ENCODE data around the gene PSMA7. TPM values are rescaled to one million over a fixed set of nuclear protein-coding genes. Genes with fewer than 3 reads are reported as not detected.

PSMA7 gene
- total RNA-seq, 4 donors from 2014 or later, result 632 to 1,338 (median 1,003) TPM

- peak overlapping the region; percentile 54 to 96 (median 93) for H3K27ac ChIP-seq
- peaks cover 0 to 81% of the 10 kb centered on the region in 2 donors for H3K36me3 ChIP-seq
- H3K4me1 ChIP-seq, result peaks cover 20 to 23% of the 10 kb centered on the region in 2 donors
- intact Hi-C loops (cut with DNase I; ENCODE audit: low total_unique reads) (no loop called here), in situ Hi-C loops (cut with MboI; ENCODE audit: low sequenced_read_pairs in 4 of 4) (loop anchor here in 2 of 4 donors (25.0 kb wide), 1 partner anchor 121 kb away; no protein-coding TSS in a partner anchor)
- DNase-seq, result no peak
- no peak for ATAC-seq
- TF ChIP-seq POLR2A (IDR thresholded peaks at IDR 0.05), result no peak
- TF ChIP-seq CTCF (IDR thresholded peaks at IDR 0.05 in 4 of 5, conservative IDR thresholded peaks at IDR 0.05 in 1 of 5), result no peak
- H3K27me3 ChIP-seq, result no peaks in the 10 kb centered on the region
- no peaks in the 10 kb centered on the region for H3K9me3 ChIP-seq
- no peak overlapping the region for H3K4me3 ChIP-seq
Observed at GRCh38 chr20:62133051-62133845, 9.9 kb downstream of the PSMA7 start.

DNA sequence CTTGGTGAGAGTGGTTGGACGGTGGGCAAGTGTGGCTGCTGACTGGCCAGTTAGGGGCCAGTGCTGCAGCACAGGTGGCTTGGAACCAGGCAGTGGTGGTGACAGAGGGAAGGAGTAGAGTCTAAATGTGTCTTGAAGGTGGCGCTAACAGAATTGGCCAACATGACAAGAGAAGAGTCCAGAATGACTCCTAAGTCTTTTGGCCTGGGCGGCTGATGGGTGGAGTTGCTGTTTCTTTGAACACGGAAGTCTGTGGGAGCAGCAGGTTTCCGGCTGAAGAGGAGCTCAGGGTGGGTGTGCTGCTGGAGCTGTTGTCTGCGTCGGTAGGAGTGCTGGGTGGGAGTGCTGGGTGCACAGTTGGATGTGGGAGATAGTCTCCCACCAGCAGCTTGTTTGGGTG lies 10.8 kb downstream of the PSMA7 start:
- peak in 1 of 2 donors; percentile 22 for ATAC-seq
- intact Hi-C loops (cut with DNase I; ENCODE audit: low total_unique reads), result no loop called here
- H3K36me3 ChIP-seq, result peaks cover 0 to 81% of the 10 kb centered on the region in 2 donors
- H3K27me3 ChIP-seq, result no peaks in the 10 kb centered on the region
- no peak overlapping the region for H3K4me3 ChIP-seq
- peak in 1 of 2 donors; percentile 45 for DNase-seq
- H3K4me1 ChIP-seq, result peaks cover 20 to 23% of the 10 kb centered on the region in 2 donors
- TF ChIP-seq CTCF (IDR thresholded peaks at IDR 0.05 in 4 of 5, conservative IDR thresholded peaks at IDR 0.05 in 1 of 5) (no peak), POLR2A (IDR thresholded peaks at IDR 0.05) (no peak)
- no peaks in the 10 kb centered on the region for H3K9me3 ChIP-seq
- in situ Hi-C loops (cut with MboI; ENCODE audit: low sequenced_read_pairs in 4 of 4), result loop anchor here in 2 of 4 donors (25.0 kb wide), 1 partner anchor 120 kb away; no protein-coding TSS in a partner anchor
- H3K27ac ChIP-seq, result peak overlapping the region; percentile 48 to 96 (median 72)

DNA sequence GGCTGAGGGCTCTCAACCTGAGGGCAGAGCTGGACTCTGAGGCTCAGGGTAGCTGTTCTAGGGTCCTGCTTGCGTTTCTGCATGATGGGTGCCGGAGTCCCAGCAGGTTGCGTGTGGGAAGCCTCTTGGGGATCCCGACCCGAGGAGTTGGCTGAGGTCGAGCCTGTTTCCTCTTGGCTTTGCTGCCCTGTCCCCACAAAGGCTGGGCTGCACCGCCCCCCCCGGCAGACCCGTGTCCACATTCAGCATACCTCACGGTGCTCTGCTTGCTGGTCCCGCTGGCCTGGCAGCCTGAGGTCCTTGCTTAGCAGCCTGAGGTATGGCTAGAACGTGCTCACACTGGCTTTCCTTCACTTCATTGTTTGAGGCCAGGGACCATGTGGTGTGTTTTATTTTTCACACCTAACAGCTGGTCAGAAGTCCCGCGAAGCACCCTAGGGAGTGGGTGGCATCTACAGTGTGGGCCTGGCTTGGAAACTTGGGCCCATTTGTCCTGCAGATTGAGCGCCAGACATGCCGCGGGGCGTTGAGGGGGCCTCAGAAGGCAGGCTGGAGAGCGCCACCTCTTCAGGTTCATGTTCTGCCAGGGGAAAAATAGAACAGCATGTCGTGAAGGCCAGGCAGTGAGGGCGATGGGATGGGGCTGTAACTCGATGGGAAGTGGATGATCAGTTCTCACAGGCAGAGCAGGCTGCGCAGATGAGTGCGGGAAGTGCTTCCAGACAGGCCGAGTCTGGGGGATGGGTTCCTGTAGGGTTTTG lies 11.5 kb downstream of the PSMA7 start:
- TF ChIP-seq CTCF (IDR thresholded peaks at IDR 0.05 in 4 of 5, conservative IDR thresholded peaks at IDR 0.05 in 1 of 5), result no peak
- Histone ChIP-seq H3K4me1 (peaks cover 20 to 23% of the 10 kb centered on the region in 2 donors), H3K4me3 (no peak overlapping the region), H3K27ac (peak overlapping the region; percentile 48 to 96 (median 72)), H3K27me3 (no peaks in the 10 kb centered on the region), H3K36me3 (peaks cover 0 to 81% of the 10 kb centered on the region in 2 donors), H3K9me3 (no peaks in the 10 kb centered on the region)
- ATAC-seq (no peak), DNase-seq (no peak)
- in situ Hi-C loops (cut with MboI; ENCODE audit: low sequenced_read_pairs in 4 of 4) (loop anchor here in 2 of 4 donors (25.0 kb wide), 1 partner anchor 119 kb away; no protein-coding TSS in a partner anchor), intact Hi-C loops (cut with DNase I; ENCODE audit: low total_unique reads) (no loop called here)

DNA sequence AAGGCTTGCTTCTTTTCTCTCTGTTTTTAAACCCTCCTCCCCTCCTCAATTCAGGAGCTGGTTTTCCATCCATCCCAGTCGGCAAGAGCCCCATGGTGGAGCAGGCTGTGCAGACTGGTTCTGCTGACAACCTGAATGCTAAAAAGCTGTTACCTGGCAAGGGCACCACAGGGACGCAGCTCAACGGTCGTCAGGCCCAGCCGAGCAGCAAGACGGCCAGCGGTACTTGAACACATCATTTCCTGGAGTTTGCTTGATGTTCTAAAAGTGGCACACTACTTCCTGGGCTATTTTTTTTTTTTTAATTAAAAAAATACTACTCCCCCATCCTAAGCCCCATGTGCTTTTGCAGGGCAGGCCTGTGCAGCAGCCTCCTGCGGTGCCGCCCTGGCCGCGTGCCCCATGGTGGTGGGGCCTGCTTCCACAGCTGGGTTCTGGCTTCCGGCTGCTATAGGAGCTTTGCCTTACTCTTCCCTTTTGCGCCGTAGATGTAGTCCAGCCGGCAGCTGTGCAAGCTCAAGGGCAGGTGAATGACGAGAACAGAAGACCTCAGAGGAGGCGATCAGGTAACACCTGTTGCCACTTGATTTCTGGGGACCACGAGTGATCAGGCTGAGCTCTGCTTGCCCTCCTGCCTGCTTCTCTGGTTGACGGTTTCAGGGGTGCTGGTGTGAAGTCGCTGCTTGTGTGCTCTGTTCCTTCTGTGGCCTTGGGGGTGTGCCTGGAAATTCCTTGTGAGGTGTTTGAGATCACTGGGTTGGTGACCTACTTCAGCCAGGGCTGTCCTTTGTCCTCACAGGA lies 13.3 kb downstream of the PSMA7 start:
- in situ Hi-C loops (cut with MboI; ENCODE audit: low sequenced_read_pairs in 4 of 4), result loop anchor here in 2 of 4 donors (10.0 to 25.0 kb wide), 2 partner anchors 65 to 118 kb away; partner anchors contain the start of gene TAF4 (in 1 of the 2)
- Histone ChIP-seq H3K9me3 (no peaks in the 10 kb centered on the region), H3K36me3 (peaks cover 0 to 81% of the 10 kb centered on the region in 2 donors), H3K4me1 (peaks cover 16 to 19% of the 10 kb centered on the region in 2 donors), H3K4me3 (no peak overlapping the region), H3K27me3 (no peaks in the 10 kb centered on the region), H3K27ac (peak overlapping the region in 1 of 4 donors; percentile 19)
- no peak for TF ChIP-seq CTCF (IDR thresholded peaks at IDR 0.05 in 4 of 5, conservative IDR thresholded peaks at IDR 0.05 in 1 of 5)
- TF ChIP-seq POLR2A (IDR thresholded peaks at IDR 0.05), result no peak
- no peak for ATAC-seq
- intact Hi-C loops (cut with DNase I; ENCODE audit: low total_unique reads), result no loop called here
- no peak for DNase-seq

Measured in gastrocnemius medialis (tissue), 4 donors.